Panc1 (cell line): Measurements from ENCODE around the gene AFF4. TPM values are rescaled to one million over a fixed set of nuclear protein-coding genes. Genes with fewer than 3 reads are reported as not detected.

Source experiments
- ATAC-seq: fragments of 200-7000 bp; cut with Tn5 transposase; 2 replicates; pipeline ENCODE4 v1.9.1; 2020; ENCODE audit warnings: mild to moderate bottlenecking, moderate library complexity
- BruUV-seq: library from RNA; stranded (reverse); fragments of 400-500 nt; replicated peaks from 2 replicates; lab custom pipeline; 2021; lab: Mats Ljungman, UMichigan
- CTCF ChIA-PET: fragments of 300-600 bp; sonication (Branson Sonifier 250); formaldehyde crosslinking; loops from one replicate; lab custom pipeline; 2022; ENCODE audit warnings: antibody characterized with exemption; lab: Charles Lee
- POLR2A ChIA-PET: fragments of 300-600 bp; sonication (Branson Sonifier 250); formaldehyde crosslinking; loops from one replicate; lab custom pipeline; 2022; ENCODE audit warnings: antibody characterized with exemption; lab: Charles Lee
- DNase-seq: peaks from one replicate; pipeline ENCODE4 v3.0.0-alpha.2; 2010; ENCODE audit warnings: low read depth, low spot score
- H3K27ac ChIP-seq: 2 replicates; pipeline ENCODE4 v1.5.1; 2011; ENCODE audit warnings: mild to moderate bottlenecking, low read length, inconsistent platforms
- H3K27me3 ChIP-seq: fragments of 200-500 bp; sonication (Bioruptor generic); 2 replicates; pipeline ENCODE4 v1.6.0; 2014; ENCODE audit warnings: low read length, inconsistent platforms; ENCODE audit not compliant: control insufficient read depth, insufficient read depth
- H3K36me3 ChIP-seq: fragments of 200-500 bp; sonication (Bioruptor generic); 2 replicates; pipeline ENCODE4 v1.5.1; 2014; ENCODE audit warnings: inconsistent platforms, mild to moderate bottlenecking, low read length, moderate library complexity; ENCODE audit not compliant: control insufficient read depth, insufficient read depth
- H3K4me1 ChIP-seq: 2 replicates; pipeline ENCODE4 v1.5.1; 2011; ENCODE audit warnings: inconsistent platforms, mild to moderate bottlenecking, low read length, moderate library complexity; ENCODE audit not compliant: control insufficient read depth, insufficient read depth
- H3K4me3 ChIP-seq, 2 experiments: 2 replicates each; pipeline ENCODE4 v1.5.1; 2011 to 2012; ENCODE audit warnings: low read depth in 2 of 2, low read length in 2 of 2, mild to moderate bottlenecking in 2 of 2, inconsistent platforms in 1 of 2, moderate library complexity in 1 of 2
- H3K9me3 ChIP-seq: fragments of 200-500 bp; sonication (Bioruptor generic); 2 replicates; pipeline ENCODE4 v1.5.1; 2014; ENCODE audit warnings: low read depth, mild to moderate bottlenecking, inconsistent platforms, low read length, moderate library complexity; ENCODE audit not compliant: control insufficient read depth, insufficient read depth
- POLR2AphosphoS5 ChIP-seq: IDR thresholded peaks from 2 replicates; pipeline ENCODE4 v1.6.1; 2012; ENCODE audit warnings: mild to moderate bottlenecking, low read depth, low read length, moderate library complexity
- SIN3A ChIP-seq: IDR thresholded peaks from 2 replicates; pipeline ENCODE4 v1.6.1; 2012; ENCODE audit warnings: low read depth, mild to moderate bottlenecking, low read length, moderate library complexity, borderline replicate concordance; ENCODE audit not compliant: insufficient read depth
- TCF7L2 ChIP-seq: IDR thresholded peaks from 2 replicates; pipeline ENCODE4 v1.6.1; 2011; ENCODE audit warnings: mild to moderate bottlenecking, low read depth, low read length, inconsistent platforms
- in situ Hi-C: cut with HindIII; loops from 2 replicates; pipeline ENCODE4 v1.10.0; 2016; ENCODE audit warnings: low sequenced_read_pairs, low pct_unique_long_range_greater_than_20kb
- intact Hi-C: fragments of 100-400 bp; cut with micrococcal nuclease; formaldehyde crosslinking; loops from one replicate; pipeline ENCODE4 v1.10.0; 2022; ENCODE audit not compliant: unreplicated experiment
- total RNA-seq: library from RNA; stranded (reverse); gene quantifications from one replicate; pipeline ENCODE4 v1.2.1, GENCODE V29; 2021; ENCODE audit not compliant: unreplicated experiment
- TF ChIP-seq, protein P1 (sequence below): fragments of 450-650 bp; IDR thresholded peaks from 2 replicates; pipeline ENCODE4 v1.5.1; 2017; ENCODE audit warnings: mild to moderate bottlenecking
- TF ChIP-seq, protein P2 (sequence below), 2 experiments: IDR thresholded peaks; 2 replicates each; pipeline ENCODE4 v1.6.1; 2011 to 2012; ENCODE audit warnings: low read depth in 2 of 2, control low read depth in 1 of 2, low read length in 1 of 2, mild to moderate bottlenecking in 1 of 2, moderate library complexity in 1 of 2; ENCODE audit not compliant: insufficient read depth in 1 of 2

The AFF4 gene
- total RNA-seq, 1 experiment from 2014 or later = 78.3 TPM

DNA sequence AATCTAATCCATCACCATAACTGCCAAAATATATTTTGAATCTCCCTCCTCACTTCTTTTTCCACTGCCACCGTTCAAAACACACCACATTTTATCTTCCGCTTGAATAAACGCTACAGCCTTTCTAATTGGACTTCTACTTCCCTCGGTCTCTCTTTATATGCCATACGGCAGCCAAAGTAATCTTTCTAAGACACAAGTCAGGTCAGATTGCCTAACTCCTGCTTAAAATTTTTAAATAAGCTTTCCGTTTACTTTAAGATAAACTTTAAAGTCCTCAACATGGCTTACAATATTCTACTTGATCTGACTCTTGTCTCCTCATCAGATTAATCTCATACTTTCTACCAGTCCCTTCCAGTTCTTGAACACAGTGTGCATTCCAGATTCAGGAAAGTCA, 9.7 kb downstream of the AFF4 start:
- H3K4me3 ChIP-seq = no peak overlapping the region
- TSS peak; percentile 6 for BruUV-seq
- intact Hi-C loops = no loop called here
- TF ChIP-seq POLR2AphosphoS5 (no peak), TCF7L2 (no peak), SIN3A (no peak)
- TF ChIP-seq, protein P1, sequence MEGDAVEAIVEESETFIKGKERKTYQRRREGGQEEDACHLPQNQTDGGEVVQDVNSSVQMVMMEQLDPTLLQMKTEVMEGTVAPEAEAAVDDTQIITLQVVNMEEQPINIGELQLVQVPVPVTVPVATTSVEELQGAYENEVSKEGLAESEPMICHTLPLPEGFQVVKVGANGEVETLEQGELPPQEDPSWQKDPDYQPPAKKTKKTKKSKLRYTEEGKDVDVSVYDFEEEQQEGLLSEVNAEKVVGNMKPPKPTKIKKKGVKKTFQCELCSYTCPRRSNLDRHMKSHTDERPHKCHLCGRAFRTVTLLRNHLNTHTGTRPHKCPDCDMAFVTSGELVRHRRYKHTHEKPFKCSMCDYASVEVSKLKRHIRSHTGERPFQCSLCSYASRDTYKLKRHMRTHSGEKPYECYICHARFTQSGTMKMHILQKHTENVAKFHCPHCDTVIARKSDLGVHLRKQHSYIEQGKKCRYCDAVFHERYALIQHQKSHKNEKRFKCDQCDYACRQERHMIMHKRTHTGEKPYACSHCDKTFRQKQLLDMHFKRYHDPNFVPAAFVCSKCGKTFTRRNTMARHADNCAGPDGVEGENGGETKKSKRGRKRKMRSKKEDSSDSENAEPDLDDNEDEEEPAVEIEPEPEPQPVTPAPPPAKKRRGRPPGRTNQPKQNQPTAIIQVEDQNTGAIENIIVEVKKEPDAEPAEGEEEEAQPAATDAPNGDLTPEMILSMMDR = no peak
- TF ChIP-seq, protein P2, sequence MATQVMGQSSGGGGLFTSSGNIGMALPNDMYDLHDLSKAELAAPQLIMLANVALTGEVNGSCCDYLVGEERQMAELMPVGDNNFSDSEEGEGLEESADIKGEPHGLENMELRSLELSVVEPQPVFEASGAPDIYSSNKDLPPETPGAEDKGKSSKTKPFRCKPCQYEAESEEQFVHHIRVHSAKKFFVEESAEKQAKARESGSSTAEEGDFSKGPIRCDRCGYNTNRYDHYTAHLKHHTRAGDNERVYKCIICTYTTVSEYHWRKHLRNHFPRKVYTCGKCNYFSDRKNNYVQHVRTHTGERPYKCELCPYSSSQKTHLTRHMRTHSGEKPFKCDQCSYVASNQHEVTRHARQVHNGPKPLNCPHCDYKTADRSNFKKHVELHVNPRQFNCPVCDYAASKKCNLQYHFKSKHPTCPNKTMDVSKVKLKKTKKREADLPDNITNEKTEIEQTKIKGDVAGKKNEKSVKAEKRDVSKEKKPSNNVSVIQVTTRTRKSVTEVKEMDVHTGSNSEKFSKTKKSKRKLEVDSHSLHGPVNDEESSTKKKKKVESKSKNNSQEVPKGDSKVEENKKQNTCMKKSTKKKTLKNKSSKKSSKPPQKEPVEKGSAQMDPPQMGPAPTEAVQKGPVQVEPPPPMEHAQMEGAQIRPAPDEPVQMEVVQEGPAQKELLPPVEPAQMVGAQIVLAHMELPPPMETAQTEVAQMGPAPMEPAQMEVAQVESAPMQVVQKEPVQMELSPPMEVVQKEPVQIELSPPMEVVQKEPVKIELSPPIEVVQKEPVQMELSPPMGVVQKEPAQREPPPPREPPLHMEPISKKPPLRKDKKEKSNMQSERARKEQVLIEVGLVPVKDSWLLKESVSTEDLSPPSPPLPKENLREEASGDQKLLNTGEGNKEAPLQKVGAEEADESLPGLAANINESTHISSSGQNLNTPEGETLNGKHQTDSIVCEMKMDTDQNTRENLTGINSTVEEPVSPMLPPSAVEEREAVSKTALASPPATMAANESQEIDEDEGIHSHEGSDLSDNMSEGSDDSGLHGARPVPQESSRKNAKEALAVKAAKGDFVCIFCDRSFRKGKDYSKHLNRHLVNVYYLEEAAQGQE (IDR thresholded peaks at IDR 0.05; ENCODE audit: insufficient read depth in 1 of 2, low read depth in 2 of 2, low read length in 1 of 2) = no peak
- ChIA-PET CTCF (no interaction called here), POLR2A (no interaction called here)
- DNase-seq (no peak), ATAC-seq (no peak)
- no peaks in the 10 kb centered on the region for H3K27me3 ChIP-seq
- no peaks in the 10 kb centered on the region for H3K36me3 ChIP-seq
- in situ Hi-C loops = no loop called here
- no peaks in the 10 kb centered on the region for H3K4me1 ChIP-seq
- H3K9me3 ChIP-seq = no peaks in the 10 kb centered on the region
- H3K27ac ChIP-seq = no peak overlapping the region

DNA sequence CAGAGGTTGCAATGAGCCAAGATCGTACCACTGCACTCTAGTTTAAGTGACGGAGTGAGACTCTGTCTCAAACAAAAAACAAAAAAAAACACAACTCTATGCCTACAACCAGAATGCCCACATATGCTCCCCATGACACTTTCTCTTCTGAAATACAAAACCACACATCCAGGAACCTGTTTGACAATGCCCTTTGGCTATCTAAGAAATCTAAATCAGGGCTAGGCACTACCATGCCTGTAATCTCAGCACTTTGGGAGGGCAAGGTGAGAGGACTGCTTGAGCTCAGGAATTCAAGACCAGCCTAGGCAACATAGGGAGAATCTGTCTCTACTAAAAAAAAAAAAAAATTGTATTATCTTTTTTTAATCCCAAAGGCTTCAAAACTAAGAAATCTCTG, 10.6 kb downstream of the AFF4 start:
- Histone ChIP-seq H3K27me3 (no peaks in the 10 kb centered on the region), H3K9me3 (no peaks in the 10 kb centered on the region), H3K36me3 (no peaks in the 10 kb centered on the region), H3K4me1 (peaks cover 5% of the 10 kb centered on the region; the same call in 1 of the 2 replicates), H3K27ac (no peak overlapping the region), H3K4me3 (no peak overlapping the region)
- BruUV-seq = no TSS peak
- ATAC-seq (no peak), DNase-seq (no peak)
- in situ Hi-C loops (no loop called here), intact Hi-C loops (no loop called here)
- ChIA-PET POLR2A (interaction anchor here (0.7 kb wide), 1 partner anchor 295 kb away, joined by 4 read pairs; no protein-coding TSS in a partner anchor), CTCF (no interaction called here)
- TF ChIP-seq POLR2AphosphoS5 (no peak), TCF7L2 (no peak), SIN3A (no peak)
- TF ChIP-seq, protein P2 (IDR thresholded peaks at IDR 0.05; ENCODE audit: insufficient read depth in 1 of 2, low read depth in 2 of 2, low read length in 1 of 2) = no peak
- TF ChIP-seq, protein P1 = no peak
